GM23338 (cell line): ENCODE results near the gene PACSIN1.

Experiments
- CREB1 ChIP-seq: fragments of 250-450 bp; sonication (Bioruptor Pico); IDR thresholded peaks from 2 replicates; pipeline ENCODE4 v1.5.0; 2020; ENCODE audit warnings: low read depth, mild to moderate bottlenecking, moderate library complexity
- ETS1 ChIP-seq: IDR thresholded peaks from 2 replicates; pipeline ENCODE4 v1.6.1; 2016; ENCODE audit warnings: antibody characterized with exemption
- EZH2 ChIP-seq: fragments of 200-600 bp; sonication (generic); IDR thresholded peaks from one replicate; pipeline ENCODE4 v1.8.0; 2017; ENCODE audit warnings: antibody characterized with exemption, mild to moderate bottlenecking, low read depth; ENCODE audit not compliant: unreplicated experiment
- EZH2phosphoT487 ChIP-seq: fragments of 200-600 bp; sonication (generic); IDR thresholded peaks from one replicate; pipeline ENCODE4 v1.8.1; 2018; ENCODE audit warnings: antibody characterized with exemption; ENCODE audit not compliant: unreplicated experiment
- JUNB ChIP-seq: IDR thresholded peaks from one replicate; pipeline ENCODE4 v1.6.1; 2016; ENCODE audit warnings: antibody characterized with exemption; ENCODE audit not compliant: unreplicated experiment
- NANOG ChIP-seq: IDR thresholded peaks from 2 replicates; pipeline ENCODE4 v1.6.1; 2016; ENCODE audit warnings: antibody characterized with exemption, borderline replicate concordance
- POLR2AphosphoS5 ChIP-seq: IDR thresholded peaks from 2 replicates; pipeline ENCODE4 v1.6.1; 2016; ENCODE audit warnings: antibody characterized with exemption, low read depth
- STAT1 ChIP-seq: IDR thresholded peaks from one replicate; pipeline ENCODE4 v1.6.1; 2016; ENCODE audit warnings: antibody characterized with exemption; ENCODE audit not compliant: unreplicated experiment
- ZNF331 ChIP-seq: fragments of 250-450 bp; sonication (Bioruptor Pico); IDR thresholded peaks from 2 replicates; pipeline ENCODE4 v1.5.0; 2020; ENCODE audit warnings: low read depth, mild to moderate bottlenecking, moderate library complexity
- ZNF462 ChIP-seq: fragments of 250-450 bp; sonication (Bioruptor Pico); IDR thresholded peaks from 2 replicates; pipeline ENCODE4 v1.5.0; 2020; ENCODE audit warnings: mild to moderate bottlenecking, moderate library complexity
- TF ChIP-seq, protein P1 (sequence below), 2 experiments: fragments of 200-600 bp in 1 of 2; sonication (generic) in 1 of 2; conservative IDR thresholded peaks; 2 replicates each; pipeline versions ENCODE4 v1.5.1 to v1.6.1; 2016 to 2017; ENCODE audit warnings: antibody characterized with exemption in 2 of 2, low read depth in 2 of 2, mild to moderate bottlenecking in 2 of 2, moderate library complexity in 1 of 2
- TF ChIP-seq, protein P2 (sequence below): IDR thresholded peaks from one replicate; pipeline ENCODE4 v1.6.1; 2018; ENCODE audit warnings: antibody characterized with exemption; ENCODE audit not compliant: unreplicated experiment

- TF ChIP-seq, protein P1, sequence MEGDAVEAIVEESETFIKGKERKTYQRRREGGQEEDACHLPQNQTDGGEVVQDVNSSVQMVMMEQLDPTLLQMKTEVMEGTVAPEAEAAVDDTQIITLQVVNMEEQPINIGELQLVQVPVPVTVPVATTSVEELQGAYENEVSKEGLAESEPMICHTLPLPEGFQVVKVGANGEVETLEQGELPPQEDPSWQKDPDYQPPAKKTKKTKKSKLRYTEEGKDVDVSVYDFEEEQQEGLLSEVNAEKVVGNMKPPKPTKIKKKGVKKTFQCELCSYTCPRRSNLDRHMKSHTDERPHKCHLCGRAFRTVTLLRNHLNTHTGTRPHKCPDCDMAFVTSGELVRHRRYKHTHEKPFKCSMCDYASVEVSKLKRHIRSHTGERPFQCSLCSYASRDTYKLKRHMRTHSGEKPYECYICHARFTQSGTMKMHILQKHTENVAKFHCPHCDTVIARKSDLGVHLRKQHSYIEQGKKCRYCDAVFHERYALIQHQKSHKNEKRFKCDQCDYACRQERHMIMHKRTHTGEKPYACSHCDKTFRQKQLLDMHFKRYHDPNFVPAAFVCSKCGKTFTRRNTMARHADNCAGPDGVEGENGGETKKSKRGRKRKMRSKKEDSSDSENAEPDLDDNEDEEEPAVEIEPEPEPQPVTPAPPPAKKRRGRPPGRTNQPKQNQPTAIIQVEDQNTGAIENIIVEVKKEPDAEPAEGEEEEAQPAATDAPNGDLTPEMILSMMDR (conservative IDR thresholded peaks at IDR 0.05; ENCODE audit: low read depth in 2 of 2), result no peak
- TF ChIP-seq EZH2, result no peak
- no peak for TF ChIP-seq EZH2phosphoT487
- TF ChIP-seq POLR2AphosphoS5, result no peak
- TF ChIP-seq ETS1, result no peak
- TF ChIP-seq, protein P2, sequence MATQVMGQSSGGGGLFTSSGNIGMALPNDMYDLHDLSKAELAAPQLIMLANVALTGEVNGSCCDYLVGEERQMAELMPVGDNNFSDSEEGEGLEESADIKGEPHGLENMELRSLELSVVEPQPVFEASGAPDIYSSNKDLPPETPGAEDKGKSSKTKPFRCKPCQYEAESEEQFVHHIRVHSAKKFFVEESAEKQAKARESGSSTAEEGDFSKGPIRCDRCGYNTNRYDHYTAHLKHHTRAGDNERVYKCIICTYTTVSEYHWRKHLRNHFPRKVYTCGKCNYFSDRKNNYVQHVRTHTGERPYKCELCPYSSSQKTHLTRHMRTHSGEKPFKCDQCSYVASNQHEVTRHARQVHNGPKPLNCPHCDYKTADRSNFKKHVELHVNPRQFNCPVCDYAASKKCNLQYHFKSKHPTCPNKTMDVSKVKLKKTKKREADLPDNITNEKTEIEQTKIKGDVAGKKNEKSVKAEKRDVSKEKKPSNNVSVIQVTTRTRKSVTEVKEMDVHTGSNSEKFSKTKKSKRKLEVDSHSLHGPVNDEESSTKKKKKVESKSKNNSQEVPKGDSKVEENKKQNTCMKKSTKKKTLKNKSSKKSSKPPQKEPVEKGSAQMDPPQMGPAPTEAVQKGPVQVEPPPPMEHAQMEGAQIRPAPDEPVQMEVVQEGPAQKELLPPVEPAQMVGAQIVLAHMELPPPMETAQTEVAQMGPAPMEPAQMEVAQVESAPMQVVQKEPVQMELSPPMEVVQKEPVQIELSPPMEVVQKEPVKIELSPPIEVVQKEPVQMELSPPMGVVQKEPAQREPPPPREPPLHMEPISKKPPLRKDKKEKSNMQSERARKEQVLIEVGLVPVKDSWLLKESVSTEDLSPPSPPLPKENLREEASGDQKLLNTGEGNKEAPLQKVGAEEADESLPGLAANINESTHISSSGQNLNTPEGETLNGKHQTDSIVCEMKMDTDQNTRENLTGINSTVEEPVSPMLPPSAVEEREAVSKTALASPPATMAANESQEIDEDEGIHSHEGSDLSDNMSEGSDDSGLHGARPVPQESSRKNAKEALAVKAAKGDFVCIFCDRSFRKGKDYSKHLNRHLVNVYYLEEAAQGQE, result no peak
- no peak for TF ChIP-seq CREB1 (CRISPR knock-in tag)
- no peak for TF ChIP-seq ZNF331
- TF ChIP-seq JUNB, result no peak
- TF ChIP-seq NANOG, result no peak
- TF ChIP-seq ZNF462 (CRISPR knock-in tag), result no peak
- no peak for TF ChIP-seq STAT1
Measured at GRCh38 chr6:34584694-34585093, 118.8 kb downstream of the PACSIN1 start.
